ENCODE measurements around the gene IL27RA.
A peak's percentile ranks its signal among the peaks of the same experiment; 100 is the strongest.
"Not testable (repeated sequence)": the region's sequence is repeated elsewhere in the genome, so short reads cannot be mapped to it uniquely, and the experiment has no call there.

IL27RA gene

GRCh38 chr19:14015524-14016035, 16.0 kb upstream of the IL27RA start:
- Histone ChIP-seq H3K27ac (ENCODE audit: low read length) (no peak overlapping the region), H3K4me2 (ENCODE audit: insufficient read depth, low read length) (no peak overlapping the region), H4K20me1 (ENCODE audit: insufficient read depth, low read length) (no peaks in the 10 kb centered on the region), H3K79me2 (ENCODE audit: insufficient read depth, low read length) (no peaks in the 10 kb centered on the region), H3K9ac (ENCODE audit: low read depth, low read length) (no peak overlapping the region), H3K4me3 (ENCODE audit: low read depth in 1 of 2, low read length in 2 of 2) (no peak overlapping the region), H3K9me3 (ENCODE audit: insufficient read depth, low read length, severe bottlenecking) (no peaks in the 10 kb centered on the region), H2AFZ (ENCODE audit: low read depth, low read length) (no peak overlapping the region), H3K27me3 (ENCODE audit: insufficient read depth, low read length, poor library complexity) (no peaks in the 10 kb centered on the region), H3K36me3 (ENCODE audit: insufficient read depth, low read length) (no peaks in the 10 kb centered on the region), H3K4me1 (ENCODE audit: insufficient read depth, low read length) (no peaks in the 10 kb centered on the region)
- no peak for TF ChIP-seq EZH2 (IDR thresholded peaks at IDR 0.05; ENCODE audit: borderline replicate concordance, low read depth, low read length, severe bottlenecking)
- no peak for TF ChIP-seq CTCF (IDR thresholded peaks at IDR 0.05; ENCODE audit: borderline replicate concordance, extremely low read depth, low read length, poor library complexity, severe bottlenecking)
- ATAC-seq (ENCODE audit: insufficient read depth, low read depth): no peak
- no peak for DNase-seq

- Histone ChIP-seq H3K4me1 (ENCODE audit: insufficient read depth, low read length) (no peaks in the 10 kb centered on the region), H3K9ac (ENCODE audit: low read depth, low read length) (no peak overlapping the region), H2AFZ (ENCODE audit: low read depth, low read length) (no peak overlapping the region), H4K20me1 (ENCODE audit: insufficient read depth, low read length) (no peaks in the 10 kb centered on the region), H3K36me3 (ENCODE audit: insufficient read depth, low read length) (no peaks in the 10 kb centered on the region), H3K27ac (ENCODE audit: low read length) (no peak overlapping the region), H3K27me3 (ENCODE audit: insufficient read depth, low read length, poor library complexity) (no peaks in the 10 kb centered on the region), H3K4me2 (ENCODE audit: insufficient read depth, low read length) (no peak overlapping the region), H3K79me2 (ENCODE audit: insufficient read depth, low read length) (no peaks in the 10 kb centered on the region), H3K4me3 (ENCODE audit: low read depth in 1 of 2, low read length in 2 of 2) (no peak overlapping the region), H3K9me3 (ENCODE audit: insufficient read depth, low read length, severe bottlenecking) (no peaks in the 10 kb centered on the region)
- TF ChIP-seq EZH2 (IDR thresholded peaks at IDR 0.05; ENCODE audit: borderline replicate concordance, low read depth, low read length, severe bottlenecking) (no peak), CTCF (IDR thresholded peaks at IDR 0.05; ENCODE audit: borderline replicate concordance, extremely low read depth, low read length, poor library complexity, severe bottlenecking) (no peak)
- ATAC-seq (ENCODE audit: insufficient read depth, low read depth): no peak
- no peak for DNase-seq
Observed at GRCh38 chr19:14019100-14019499, 12.5 kb upstream of the IL27RA start.

- DNase-seq; H3K27ac ChIP-seq (ENCODE audit: low read length); H3K79me2 ChIP-seq (ENCODE audit: insufficient read depth, low read length); H3K9me3 ChIP-seq (ENCODE audit: insufficient read depth, low read length, severe bottlenecking); H3K4me2 ChIP-seq (ENCODE audit: insufficient read depth, low read length); H3K4me1 ChIP-seq (ENCODE audit: insufficient read depth, low read length); H3K27me3 ChIP-seq (ENCODE audit: insufficient read depth, low read length, poor library complexity); H3K4me3 ChIP-seq (ENCODE audit: low read depth in 1 of 2, low read length in 2 of 2); H3K36me3 ChIP-seq (ENCODE audit: insufficient read depth, low read length); H4K20me1 ChIP-seq (ENCODE audit: insufficient read depth, low read length); H3K9ac ChIP-seq (ENCODE audit: low read depth, low read length); H2AFZ ChIP-seq (ENCODE audit: low read depth, low read length); ATAC-seq (ENCODE audit: insufficient read depth, low read depth): not testable (repeated sequence)
Observed at GRCh38 chr19:14019739-14020138, 11.8 kb upstream of the IL27RA start.

- TF ChIP-seq EZH2 (IDR thresholded peaks at IDR 0.05; ENCODE audit: borderline replicate concordance, low read depth, low read length, severe bottlenecking) (no peak), CTCF (IDR thresholded peaks at IDR 0.05; ENCODE audit: borderline replicate concordance, extremely low read depth, low read length, poor library complexity, severe bottlenecking) (no peak)
- no peak overlapping the region for H3K4me3 ChIP-seq (ENCODE audit: low read depth in 1 of 2, low read length in 2 of 2)
- no peak overlapping the region for H3K27ac ChIP-seq (ENCODE audit: low read length)
- no peaks in the 10 kb centered on the region for H3K79me2 ChIP-seq (ENCODE audit: insufficient read depth, low read length)
- H4K20me1 ChIP-seq (ENCODE audit: insufficient read depth, low read length): no peaks in the 10 kb centered on the region
- H3K4me2 ChIP-seq (ENCODE audit: insufficient read depth, low read length): no peak overlapping the region
- DNase-seq (no peak), ATAC-seq (ENCODE audit: insufficient read depth, low read depth) (peak; percentile 42; the same call in 1 of the 3 replicates)
- H3K9ac ChIP-seq (ENCODE audit: low read depth, low read length): no peak overlapping the region
- H3K9me3 ChIP-seq (ENCODE audit: insufficient read depth, low read length, severe bottlenecking): no peaks in the 10 kb centered on the region
- no peaks in the 10 kb centered on the region for H3K36me3 ChIP-seq (ENCODE audit: insufficient read depth, low read length)
- H3K4me1 ChIP-seq (ENCODE audit: insufficient read depth, low read length): no peaks in the 10 kb centered on the region
- H3K27me3 ChIP-seq (ENCODE audit: insufficient read depth, low read length, poor library complexity): no peaks in the 10 kb centered on the region
- H2AFZ ChIP-seq (ENCODE audit: low read depth, low read length): no peak overlapping the region
Observed at GRCh38 chr19:14021474-14021873, 10.1 kb upstream of the IL27RA start.

Measured in DND-41 (cell line).